B cell (primary cell): ENCODE measurements around the gene WDR90. TPM values are rescaled to one million over a fixed set of nuclear protein-coding genes. Genes with fewer than 3 reads are reported as not detected.

ENCODE experiments used
- ATAC-seq: fragments of 200-7000 bp; cut with Tn5 transposase; one replicate; pipeline ENCODE4 v1.10.0; 2021; ENCODE audit warnings: low read depth, mild to moderate bottlenecking, moderate number of reproducible peaks, moderate library complexity
- CTCF ChIA-PET: fragments of 350-600 bp; sonication (Branson Sonifier 250); formaldehyde crosslinking; loops from one replicate; lab custom pipeline; 2021; ENCODE audit warnings: antibody characterized with exemption, inconsistent platforms; lab: Charles Lee
- POLR2A ChIA-PET: fragments of 350-600 bp; sonication (Branson Sonifier 250); formaldehyde crosslinking; loops from one replicate; lab custom pipeline; 2021; ENCODE audit warnings: antibody characterized with exemption; lab: Charles Lee
- DNase-seq: peaks from one replicate; pipeline ENCODE4 v3.0.0; 2013
- H2AFZ ChIP-seq: 2 replicates; pipeline ENCODE4 v1.6.1; 2012; ENCODE audit warnings: mild to moderate bottlenecking, low read depth, low read length; ENCODE audit not compliant: insufficient read depth, poor library complexity, severe bottlenecking
- H3K27ac ChIP-seq, 2 donors: 1 replicate in 1 of 2; 2 replicates in 1 of 2; pipeline ENCODE4 v1.5.1; 2012 to 2013; ENCODE audit warnings: low read length in 2 of 2, mild to moderate bottlenecking in 2 of 2, moderate library complexity in 1 of 2
- H3K27me3 ChIP-seq, 4 experiments: fragments of 200-600 bp in 1 of 4; sonication (generic) in 1 of 4; replicated peaks in 1 of 4; 1 replicate in 2 of 4; 2 replicates in 2 of 4; pipeline versions ENCODE4 v1.6.1 to v1.7.0; 2013 to 2016; ENCODE audit warnings: low read length in 3 of 4, mild to moderate bottlenecking in 2 of 4, mixed read lengths in 1 of 4, moderate library complexity in 1 of 4; ENCODE audit not compliant: insufficient read depth in 4 of 4, control insufficient read depth in 3 of 4; ENCODE audit errors: control extremely low read depth in 1 of 4
- H3K36me3 ChIP-seq, 2 experiments: replicated peaks in 1 of 2; 1 replicate in 1 of 2; 2 replicates in 1 of 2; pipeline versions ENCODE4 v1.6.1 to v1.7.1; 2013; ENCODE audit warnings: low read length in 1 of 2; ENCODE audit not compliant: insufficient read depth in 2 of 2, control insufficient read depth in 1 of 2; ENCODE audit errors: control extremely low read depth in 1 of 2, extremely low read depth in 1 of 2
- H3K4me1 ChIP-seq, 2 donors: fragments of 200-600 bp in 1 of 2; sonication (generic) in 1 of 2; 1 replicate in 1 of 2; 2 replicates in 1 of 2; pipeline versions ENCODE4 v1.5.1 to v1.6.1; 2013 to 2017; ENCODE audit warnings: low read length in 2 of 2; ENCODE audit not compliant: control insufficient read depth in 2 of 2, insufficient read depth in 2 of 2
- H3K4me2 ChIP-seq: replicated peaks from 2 replicates; pipeline ENCODE3; 2012; ENCODE audit warnings: mild to moderate bottlenecking, low read depth, low read length; ENCODE audit not compliant: poor library complexity, severe bottlenecking
- H3K4me3 ChIP-seq, 5 experiments: fragments of 200-600 bp in 1 of 5; sonication (generic) in 1 of 5; 1 replicate in 3 of 5; 2 replicates in 2 of 5; pipeline versions ENCODE4 v1.5.1 to v1.7.0; 2011 to 2016; ENCODE audit warnings: low read length in 4 of 5, mild to moderate bottlenecking in 4 of 5, low read depth in 2 of 5, control low read depth in 1 of 5, moderate library complexity in 1 of 5; ENCODE audit not compliant: insufficient read depth in 1 of 5; ENCODE audit errors: control extremely low read depth in 1 of 5, extremely low read depth in 1 of 5
- H3K79me2 ChIP-seq: fragments of 200-600 bp; sonication (generic); one replicate; pipeline ENCODE4 v1.6.0; 2016; ENCODE audit warnings: low read length; ENCODE audit not compliant: control insufficient read depth, insufficient read depth
- H3K9ac ChIP-seq: fragments of 200-600 bp; sonication (generic); 2 replicates; pipeline ENCODE4 v1.6.1; 2017; ENCODE audit warnings: mild to moderate bottlenecking, low read length, moderate library complexity
- H3K9me3 ChIP-seq, 3 donors: one replicate each; pipeline versions ENCODE4 v1.6.1 to v1.7.1; 2013; ENCODE audit warnings: low read length in 2 of 3; ENCODE audit not compliant: control insufficient read depth in 2 of 3, insufficient read depth in 1 of 3; ENCODE audit errors: control extremely low read depth in 1 of 3
- H4K20me1 ChIP-seq: 2 replicates; pipeline ENCODE4 v1.6.0; 2012; ENCODE audit warnings: mild to moderate bottlenecking, low read length; ENCODE audit not compliant: insufficient read depth, control insufficient read depth, poor library complexity, severe bottlenecking
- H3K27ac Mint-ChIP-seq: one replicate; pipeline ENCODE4 v1.8.0; 2021; ENCODE audit warnings: mixed read lengths
- H3K27me3 Mint-ChIP-seq: one replicate; pipeline ENCODE4 v1.8.0; 2021; ENCODE audit warnings: mixed read lengths
- H3K4me1 Mint-ChIP-seq: one replicate; pipeline ENCODE4 v1.8.0; 2021; ENCODE audit warnings: mixed read lengths
- H3K4me3 Mint-ChIP-seq: one replicate; pipeline ENCODE4 v1.8.0; 2021; ENCODE audit warnings: mixed read lengths
- H3K9me3 Mint-ChIP-seq: one replicate; pipeline ENCODE4 v1.8.0; 2022; ENCODE audit warnings: mixed read lengths; ENCODE audit not compliant: insufficient read depth
- EZH2 ChIP-seq: IDR thresholded peaks from 2 replicates; pipeline ENCODE4 v1.6.1; 2012; ENCODE audit warnings: borderline replicate concordance, low read depth, mild to moderate bottlenecking, moderate library complexity, low read length; ENCODE audit not compliant: insufficient read depth, poor library complexity, severe bottlenecking
- WGBS: methylation state at CpG from one replicate; pipeline ENCODE4 v1.1.5; 2013; ENCODE audit warnings: missing lambda C conversion rate; ENCODE audit not compliant: insufficient coverage; 5-methylcytosine and 5-hydroxymethylcytosine counted together
- intact Hi-C: fragments of 100-400 bp; cut with micrococcal nuclease; formaldehyde crosslinking; loops from one replicate; pipeline ENCODE4 v1.10.0; 2022
- polyA plus RNA-seq: library from polyadenylated mRNA; depleted of rRNA; stranded (reverse); fragments of >200 nt; gene quantifications from 2 replicates; pipeline ENCODE4 v1.2.3, GENCODE V29; 2012
- total RNA-seq, 2 donors: library from RNA; stranded (reverse); fragments of 120-200 nt in 1 of 2; gene quantifications; 1 replicate in 1 of 2; 2 replicates in 1 of 2; pipeline versions ENCODE4 v1.2.3 to v1.2.4, GENCODE V29; 2013 to 2022
- TF ChIP-seq, protein P1 (sequence below): fragments of 200-600 bp; IDR thresholded peaks from one replicate; pipeline ENCODE4 v1.8.0; 2022; ENCODE audit warnings: antibody characterized with exemption, mild to moderate bottlenecking

Gene WDR90
- total and polyA plus RNA-seq, 2 donors (not counting 1 experiment from before 2014, with no cell fraction given), result 23.1 to 34.7 TPM

DNA sequence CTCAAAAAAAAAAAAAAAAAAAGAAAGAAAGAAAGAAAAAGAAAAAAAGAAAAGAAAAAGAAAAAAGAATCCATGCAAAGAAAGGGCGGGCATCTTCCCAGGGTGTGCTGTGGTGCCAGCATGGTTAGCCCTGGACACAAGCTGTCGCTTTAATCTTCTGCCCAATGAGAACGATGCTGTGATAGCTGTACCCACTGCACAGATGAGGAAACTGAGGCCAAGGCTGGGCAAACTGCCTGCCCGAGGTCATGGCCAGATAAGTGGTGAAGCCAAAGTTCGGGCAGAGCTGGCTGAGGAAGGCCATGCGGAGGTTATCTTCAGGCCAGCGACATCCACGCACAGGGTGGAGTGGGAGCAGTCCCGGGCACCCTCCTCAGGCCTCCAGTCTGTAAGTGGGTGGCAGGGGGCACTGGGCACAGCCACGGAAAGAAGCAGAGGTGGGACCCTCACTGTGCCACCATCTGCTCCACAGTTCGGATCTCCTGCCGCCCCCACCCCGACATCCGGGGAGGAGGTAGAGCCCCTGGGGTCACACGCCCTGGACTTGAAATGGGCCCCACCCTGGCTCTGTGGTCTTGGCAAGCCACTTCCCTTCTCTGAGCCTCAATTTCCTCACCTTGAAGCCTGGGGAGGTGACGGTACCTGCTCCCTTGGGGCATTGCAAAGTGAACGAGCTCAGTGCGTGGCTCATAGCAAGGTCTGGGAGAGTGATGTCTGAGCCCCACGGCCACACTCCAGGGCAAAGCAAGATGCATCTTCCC lies 49.9 kb downstream of the WDR90 start:
- Histone ChIP-seq H3K27me3 (peaks cover 0 to 77% (median 33%) of the 10 kb centered on the region in 4 experiments), H3K4me3 (no peak overlapping the region), H4K20me1 (no peaks in the 10 kb centered on the region), H3K9ac (no peak overlapping the region), H2AFZ (no peak overlapping the region), H3K9me3 (peaks cover 0 to 35% (median 0%) of the 10 kb centered on the region in 3 donors), H3K79me2 (no peaks in the 10 kb centered on the region), H3K27ac (no peak overlapping the region), H3K36me3 (no peaks in the 10 kb centered on the region), H3K4me2 (no peak overlapping the region), H3K4me1 (peaks cover 32 to 35% of the 10 kb centered on the region in 2 donors)
- ATAC-seq, result no peak
- CTCF ChIA-PET, result no interaction called here
- peaks cover 33% of the 10 kb centered on the region for H3K27me3 Mint-ChIP-seq
- no peaks in the 10 kb centered on the region for H3K9me3 Mint-ChIP-seq
- POLR2A ChIA-PET, result interaction anchor here (0.7 kb wide), 2 partner anchors 12 to 27 kb away, joined by 7 to 8 read pairs; partner anchors contain the start of gene CCDC78
- peaks cover 9% of the 10 kb centered on the region for H3K4me1 Mint-ChIP-seq
- intact Hi-C loops, result no loop called here
- 75% methylated on average over 15 of the region's 19 CpGs for WGBS
- H3K27ac Mint-ChIP-seq, result no peak overlapping the region
- no peak for TF ChIP-seq EZH2
- TF ChIP-seq, protein P1, sequence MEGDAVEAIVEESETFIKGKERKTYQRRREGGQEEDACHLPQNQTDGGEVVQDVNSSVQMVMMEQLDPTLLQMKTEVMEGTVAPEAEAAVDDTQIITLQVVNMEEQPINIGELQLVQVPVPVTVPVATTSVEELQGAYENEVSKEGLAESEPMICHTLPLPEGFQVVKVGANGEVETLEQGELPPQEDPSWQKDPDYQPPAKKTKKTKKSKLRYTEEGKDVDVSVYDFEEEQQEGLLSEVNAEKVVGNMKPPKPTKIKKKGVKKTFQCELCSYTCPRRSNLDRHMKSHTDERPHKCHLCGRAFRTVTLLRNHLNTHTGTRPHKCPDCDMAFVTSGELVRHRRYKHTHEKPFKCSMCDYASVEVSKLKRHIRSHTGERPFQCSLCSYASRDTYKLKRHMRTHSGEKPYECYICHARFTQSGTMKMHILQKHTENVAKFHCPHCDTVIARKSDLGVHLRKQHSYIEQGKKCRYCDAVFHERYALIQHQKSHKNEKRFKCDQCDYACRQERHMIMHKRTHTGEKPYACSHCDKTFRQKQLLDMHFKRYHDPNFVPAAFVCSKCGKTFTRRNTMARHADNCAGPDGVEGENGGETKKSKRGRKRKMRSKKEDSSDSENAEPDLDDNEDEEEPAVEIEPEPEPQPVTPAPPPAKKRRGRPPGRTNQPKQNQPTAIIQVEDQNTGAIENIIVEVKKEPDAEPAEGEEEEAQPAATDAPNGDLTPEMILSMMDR, result no peak
- no peak for DNase-seq
- H3K4me3 Mint-ChIP-seq, result no peak overlapping the region
